GM18951 (cell line): ENCODE data around the gene ECEL1.

Experiments
- POLR2A ChIP-seq: IDR thresholded peaks from 4 replicates; pipeline ENCODE4 v1.6.1; 2011; ENCODE audit warnings: mild to moderate bottlenecking; ENCODE audit not compliant: insufficient read length, insufficient read depth; ENCODE audit errors: extremely low read depth
- in situ Hi-C: fragments of 300-500 bp; cut with MboI; formaldehyde crosslinking; loops from one replicate; pipeline ENCODE4 v1.12.0; 2022; ENCODE audit warnings: low sequenced_read_pairs, mixed read lengths, inconsistent platforms; ENCODE audit not compliant: unreplicated experiment

ECEL1 gene

DNA sequence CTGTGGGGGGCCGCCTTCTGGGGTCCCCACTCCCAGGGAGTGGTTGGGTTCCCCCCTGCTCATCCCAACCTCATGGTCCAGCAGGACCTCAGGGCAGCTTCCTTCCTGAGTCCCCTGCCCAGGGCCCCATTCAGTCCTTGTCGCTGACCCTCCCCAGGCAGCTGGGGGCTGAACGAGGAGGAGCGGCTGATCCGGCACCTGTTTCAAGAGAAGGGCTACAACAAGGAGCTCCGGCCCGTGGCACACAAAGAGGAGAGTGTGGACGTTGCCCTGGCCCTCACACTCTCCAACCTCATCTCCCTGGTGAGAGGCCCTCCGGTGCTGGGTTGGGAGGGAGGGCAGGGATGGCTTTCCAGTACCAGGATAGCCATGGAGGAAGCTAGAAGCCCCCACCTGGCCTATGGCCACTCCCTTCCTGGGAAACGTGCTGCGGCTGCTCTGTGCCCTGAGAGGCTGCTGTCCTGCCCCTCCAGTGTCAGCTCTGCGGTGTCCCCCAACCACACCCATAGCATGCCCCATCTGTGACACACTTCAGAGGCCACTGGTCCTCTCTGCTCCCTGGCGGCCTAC lies 38.8 kb upstream of the ECEL1 start:
- in situ Hi-C loops: no loop called here
- TF ChIP-seq POLR2A: no peak

DNA sequence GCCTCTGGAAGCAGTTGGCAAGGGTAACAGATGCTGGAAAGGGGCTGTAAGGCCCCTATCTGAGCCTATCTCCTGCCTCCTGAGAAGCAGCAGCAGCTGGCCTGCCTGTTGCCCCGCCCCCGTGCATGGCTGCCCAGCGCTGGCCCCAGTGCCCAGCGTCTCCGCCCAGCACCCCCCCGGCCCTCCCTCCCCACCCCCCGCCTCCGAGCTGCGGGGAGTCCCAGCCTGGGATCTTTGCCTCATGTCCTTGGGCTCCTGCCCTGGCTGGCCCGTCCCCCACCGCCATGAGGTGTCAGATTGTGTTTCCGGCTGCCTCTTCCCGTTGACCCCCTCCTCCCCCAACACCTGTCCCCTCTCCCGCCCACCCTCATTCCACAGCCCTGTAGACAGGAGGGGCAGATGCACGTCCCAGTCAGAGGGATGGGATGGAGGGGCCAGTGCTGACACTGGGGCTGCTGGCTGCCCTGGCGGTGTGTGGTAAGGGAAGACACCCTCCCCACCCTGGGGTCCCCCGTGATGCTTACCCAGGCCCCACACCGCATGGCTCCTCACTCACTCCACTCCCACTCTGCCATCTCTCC lies 38.2 kb upstream of the ECEL1 start, which contains the start of gene CHRND:
Gene CHRND, plus strand, starts transcription at position 370 of the 581 bp plus-strand sequence. Its CDS starts 56 bp downstream, at position 426.
- no peak for TF ChIP-seq POLR2A
- in situ Hi-C loops: no loop called here

DNA sequence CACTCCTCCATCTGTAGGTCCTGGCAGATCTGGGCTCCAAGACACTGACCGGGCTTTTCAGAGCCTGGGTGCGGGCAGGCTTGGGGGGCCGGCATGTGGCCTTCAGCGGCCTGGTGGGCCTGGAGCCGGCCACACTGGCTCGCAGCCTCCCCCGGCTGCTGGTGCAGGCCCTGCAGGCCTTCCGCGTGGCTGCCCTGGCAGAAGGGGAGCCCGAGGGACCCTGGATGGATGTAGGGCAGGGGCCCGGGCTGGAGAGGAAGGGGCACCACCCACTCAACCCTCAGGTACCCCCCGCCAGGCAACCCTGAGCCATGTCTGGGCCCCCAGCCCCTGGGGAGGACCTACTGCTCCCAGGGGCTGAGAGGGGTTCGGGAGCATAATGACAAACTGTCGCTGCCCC lies 37.6 kb upstream of the ECEL1 start:
- no peak for TF ChIP-seq POLR2A
- in situ Hi-C loops: no loop called here

DNA sequence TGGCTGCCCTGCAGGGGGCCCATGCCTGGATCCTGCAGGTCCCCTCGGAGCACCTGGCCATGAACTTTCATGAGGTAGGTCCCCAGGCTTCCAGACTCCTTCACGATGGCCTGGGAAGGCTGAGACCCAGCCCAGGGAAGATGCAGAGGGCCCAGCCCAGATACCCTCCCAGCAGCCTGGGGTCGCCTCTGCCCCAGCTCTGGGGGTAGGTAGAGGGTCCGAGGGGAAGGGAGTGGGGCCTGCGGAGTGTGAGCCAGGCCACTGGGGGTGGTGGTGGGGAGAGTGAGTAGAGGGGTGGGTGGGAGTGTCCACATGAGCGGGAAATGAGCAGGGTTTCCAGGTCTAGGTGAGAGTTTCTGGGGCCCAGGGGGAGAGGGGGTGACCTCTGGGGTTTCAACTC lies 37.1 kb upstream of the ECEL1 start:
- in situ Hi-C loops: no loop called here
- no peak for TF ChIP-seq POLR2A

DNA sequence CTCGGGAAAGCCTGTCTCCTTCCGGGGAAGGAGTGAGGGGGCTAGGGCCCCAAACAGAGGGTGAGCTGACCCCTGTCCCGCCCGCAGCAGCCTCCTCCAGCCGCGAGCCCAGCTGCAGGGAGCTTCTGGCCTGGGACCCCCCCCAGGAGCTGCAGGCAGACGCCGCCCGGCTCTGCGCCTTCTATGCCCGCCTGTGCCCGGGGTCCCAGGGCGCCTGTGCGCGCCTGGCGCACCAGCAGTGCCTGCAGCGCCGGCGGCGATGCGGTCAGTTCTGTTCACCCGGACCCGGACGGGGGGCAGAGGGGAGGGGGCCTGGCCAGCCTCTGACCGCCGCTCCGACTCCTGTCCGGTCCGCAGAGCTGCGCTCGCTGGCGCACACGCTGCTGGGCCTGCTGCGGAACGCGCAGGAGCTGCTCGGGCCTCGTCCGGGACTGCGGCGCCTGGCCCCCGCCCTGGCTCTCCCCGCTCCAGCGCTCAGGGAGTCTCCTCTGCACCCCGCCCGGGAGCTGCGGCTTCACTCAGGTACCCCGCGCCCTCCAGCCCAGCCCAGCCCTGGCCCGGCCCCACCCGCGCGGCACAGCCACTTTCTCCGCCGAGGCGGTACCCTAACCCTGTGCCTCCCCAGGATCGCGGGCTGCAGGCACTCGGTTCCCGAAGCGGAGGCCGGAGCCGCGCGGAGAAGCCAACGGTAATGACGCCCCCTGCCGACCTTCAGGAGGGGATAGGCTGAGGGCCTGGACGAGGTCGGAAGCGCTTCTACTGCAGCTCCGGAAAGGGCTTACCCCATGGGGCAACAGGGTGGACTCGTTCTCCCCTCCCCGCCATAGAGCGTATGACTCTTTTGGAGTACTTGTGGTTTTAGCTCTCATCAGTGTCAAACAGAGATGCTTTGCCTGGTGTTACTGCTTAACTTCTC lies 36.3 kb upstream of the ECEL1 start:
- TF ChIP-seq POLR2A: no peak
- in situ Hi-C loops: no loop called here

DNA sequence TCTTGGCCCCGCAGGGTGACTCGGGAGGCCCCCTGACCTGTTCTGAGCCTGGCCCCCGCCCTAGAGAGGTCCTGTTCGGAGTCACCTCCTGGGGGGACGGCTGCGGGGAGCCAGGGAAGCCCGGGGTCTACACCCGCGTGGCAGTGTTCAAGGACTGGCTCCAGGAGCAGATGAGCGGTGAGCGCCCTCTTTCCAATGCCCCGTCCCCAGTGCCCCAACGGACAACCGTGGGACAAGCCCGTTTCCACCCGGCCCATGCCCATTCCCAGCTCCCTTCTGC lies 35.7 kb upstream of the ECEL1 start:
- TF ChIP-seq POLR2A: no peak
- in situ Hi-C loops: no loop called here

DNA sequence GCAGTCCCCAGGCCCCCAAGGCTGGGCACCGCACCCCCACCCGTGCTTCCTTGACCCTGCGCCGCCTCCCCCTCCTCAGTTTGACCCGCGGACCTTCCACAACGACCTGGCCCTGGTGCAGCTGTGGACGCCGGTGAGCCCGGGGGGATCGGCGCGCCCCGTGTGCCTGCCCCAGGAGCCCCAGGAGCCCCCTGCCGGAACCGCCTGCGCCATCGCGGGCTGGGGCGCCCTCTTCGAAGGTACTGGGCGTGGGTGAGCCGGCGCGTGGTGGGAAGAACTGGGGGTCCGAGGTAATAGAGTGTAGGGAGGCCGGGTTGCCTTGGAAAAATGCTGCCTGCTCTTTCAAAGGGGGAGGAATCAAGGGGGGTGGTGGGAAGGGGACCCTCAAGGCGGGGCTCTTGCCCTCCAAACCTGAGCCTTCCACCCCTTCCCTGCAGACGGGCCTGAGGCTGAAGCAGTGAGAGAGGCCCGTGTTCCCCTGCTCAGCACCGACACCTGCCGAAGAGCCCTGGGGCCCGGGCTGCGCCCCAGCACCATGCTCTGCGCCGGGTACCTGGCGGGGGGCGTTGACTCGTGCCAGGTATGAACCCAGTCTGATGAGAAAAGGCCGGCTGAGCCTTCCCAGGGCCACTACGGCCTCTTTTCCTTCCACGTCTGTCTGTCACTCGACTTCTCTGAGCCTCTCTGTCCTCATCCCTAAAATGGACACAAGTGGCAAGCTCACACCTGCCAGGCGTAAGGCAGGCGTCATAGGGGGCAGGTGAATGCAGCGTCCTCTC lies 35.2 kb upstream of the ECEL1 start:
- no peak for TF ChIP-seq POLR2A
- in situ Hi-C loops: no loop called here

DNA sequence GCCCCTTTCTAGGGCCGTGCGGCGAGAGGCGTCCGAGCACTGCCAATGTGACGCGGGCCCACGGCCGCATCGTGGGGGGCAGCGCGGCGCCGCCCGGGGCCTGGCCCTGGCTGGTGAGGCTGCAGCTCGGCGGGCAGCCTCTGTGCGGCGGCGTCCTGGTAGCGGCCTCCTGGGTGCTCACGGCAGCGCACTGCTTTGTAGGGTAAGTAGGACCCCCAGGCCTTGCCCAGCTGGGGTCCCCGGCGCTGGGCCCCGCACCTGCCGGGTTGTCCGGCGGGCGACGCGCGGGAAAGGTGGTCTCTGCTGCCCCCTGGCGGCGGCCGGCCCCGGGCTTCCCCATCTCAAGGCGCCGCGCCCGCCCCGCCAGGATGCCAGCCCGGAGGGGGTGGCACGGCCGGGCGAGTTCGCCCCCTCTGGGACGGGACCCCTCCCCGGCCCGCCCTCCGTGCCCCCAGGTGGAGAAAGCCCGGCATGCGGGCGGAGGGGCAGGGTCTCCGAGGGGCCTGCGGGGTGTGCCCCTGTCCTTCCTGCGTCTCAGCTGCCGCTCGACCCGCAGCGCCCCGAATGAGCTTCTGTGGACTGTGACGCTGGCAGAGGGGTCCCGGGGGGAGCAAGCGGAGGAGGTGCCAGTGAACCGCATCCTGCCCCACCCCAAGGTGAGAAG lies 34.5 kb upstream of the ECEL1 start:
- TF ChIP-seq POLR2A: no peak
- in situ Hi-C loops: no loop called here

DNA sequence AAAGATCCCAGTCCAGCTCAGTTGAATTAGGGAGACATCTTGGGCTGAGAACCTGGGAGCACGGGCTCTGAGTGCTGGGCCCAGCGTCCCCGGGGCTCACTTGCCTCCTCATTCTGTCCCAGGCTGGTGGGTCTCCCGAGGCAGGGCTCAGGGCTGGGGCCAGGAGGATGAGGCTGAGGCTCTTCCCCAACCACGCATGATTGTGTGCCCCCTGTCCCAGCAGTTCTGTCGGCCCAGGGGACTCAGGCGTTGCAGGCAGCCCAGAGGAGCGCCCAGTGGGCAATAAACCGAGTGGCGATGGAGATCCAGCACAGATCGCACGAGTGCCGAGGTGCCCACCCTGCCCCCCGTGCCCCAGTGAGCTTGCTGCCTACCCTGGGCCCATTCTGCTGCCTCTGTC lies 33.5 kb upstream of the ECEL1 start:
- TF ChIP-seq POLR2A: no peak
- in situ Hi-C loops: no loop called here

DNA sequence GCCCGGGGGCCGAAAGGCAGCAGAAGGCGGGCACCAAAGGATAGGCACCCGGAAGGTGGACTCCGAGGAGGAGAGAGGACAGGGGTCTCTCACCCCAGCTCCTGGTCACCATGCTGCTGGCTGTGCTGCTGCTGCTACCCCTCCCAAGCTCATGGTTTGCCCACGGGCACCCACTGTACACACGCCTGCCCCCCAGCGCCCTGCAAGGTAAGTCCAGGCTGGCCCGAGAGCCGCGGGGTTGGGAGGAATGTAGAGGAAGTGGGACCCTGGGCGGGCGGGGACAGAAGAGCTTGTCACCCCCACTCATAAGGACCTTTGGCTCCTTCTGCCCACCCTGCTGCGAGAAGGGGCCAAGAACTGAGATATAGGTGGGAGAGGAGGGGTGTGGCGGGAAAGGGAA lies 32.9 kb upstream of the ECEL1 start:
- in situ Hi-C loops: no loop called here
- TF ChIP-seq POLR2A: no peak

DNA sequence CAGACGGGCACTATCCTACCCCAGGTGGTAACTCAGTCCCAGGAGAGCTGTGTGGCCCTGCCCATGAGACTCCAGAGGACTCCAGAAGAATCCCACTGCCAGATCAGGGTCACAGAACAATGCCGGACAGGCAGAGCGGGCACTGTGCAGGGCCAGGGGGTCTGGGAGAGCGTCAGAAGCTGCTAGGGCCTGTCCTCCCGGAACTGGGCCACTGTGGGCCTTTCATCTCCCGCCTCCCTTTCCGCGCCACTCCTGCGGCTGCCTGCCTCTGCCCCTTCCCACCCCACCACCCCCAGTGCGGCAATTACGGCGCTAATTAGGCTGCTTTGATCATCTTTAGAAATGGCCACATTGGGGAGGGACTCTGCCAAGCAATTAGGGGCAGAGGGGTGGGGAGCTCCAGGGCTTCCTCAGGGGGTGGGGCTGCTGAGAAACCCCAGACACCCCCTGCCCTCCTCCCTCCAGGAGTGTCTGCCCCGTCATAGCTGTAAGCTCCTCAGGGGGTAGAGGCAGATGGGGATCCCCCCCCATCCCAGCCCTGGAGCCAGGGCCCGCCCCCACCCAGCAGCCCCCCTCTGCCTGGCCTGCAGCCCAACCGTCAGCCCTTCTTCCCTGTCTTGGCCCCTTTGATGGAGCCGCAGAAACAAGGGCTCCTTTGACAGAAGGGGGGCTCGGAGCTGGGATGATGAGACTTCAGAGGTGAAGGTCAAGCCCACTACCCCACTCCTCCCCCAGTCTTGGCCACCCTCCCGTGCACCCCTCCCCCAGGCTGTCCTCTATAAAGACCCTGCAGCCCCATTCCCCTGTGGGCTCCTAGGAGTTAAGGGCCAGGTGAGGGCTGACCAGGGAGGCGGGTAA lies 32.2 kb upstream of the ECEL1 start, which contains the start of gene PRSS56:
Gene PRSS56, plus strand, starts transcription at position 808 of the 858 bp plus-strand sequence. CDS start 211 bp downstream, outside the sequence.
- TF ChIP-seq POLR2A: no peak
- in situ Hi-C loops: loop anchor here (10.0 kb wide), 1 partner anchor 75 kb away; no protein-coding TSS in a partner anchor

DNA sequence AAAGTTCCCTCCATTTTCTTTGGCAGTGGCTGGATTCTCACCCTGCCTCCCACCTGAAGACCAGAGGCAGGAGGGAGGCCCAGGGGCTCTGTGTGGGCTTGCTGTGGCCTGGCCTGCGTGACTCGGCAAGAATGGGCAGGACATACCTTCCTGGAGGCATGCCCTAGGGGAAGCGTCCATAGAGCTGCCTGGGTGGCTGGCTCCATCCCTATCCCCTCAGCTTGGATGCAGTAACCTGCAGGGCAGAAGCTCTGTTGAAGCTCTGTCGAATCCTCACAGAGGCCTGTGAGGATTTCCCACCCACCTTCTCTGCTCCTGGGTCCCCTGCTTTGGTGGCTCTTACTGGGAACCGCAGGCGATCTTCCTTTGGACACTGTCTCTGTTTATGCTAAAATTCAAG lies 31.2 kb upstream of the ECEL1 start:
- TF ChIP-seq POLR2A: no peak
- in situ Hi-C loops: loop anchor here (10.0 kb wide), 1 partner anchor 74 kb away; no protein-coding TSS in a partner anchor
